Stimulated activated CD4-positive, alpha-beta T cell treated with anti-CD3 and anti-CD28 coated beads, Interleukin-1b, Interleukin-23, amount 100 ng/mL, for 4 hours (primary cell): Measurements from ENCODE around the gene SLC44A1.

Source experiments
- DNase-seq, 2 donors: peaks; one replicate each; pipeline ENCODE4 v3.0.0-alpha.2; 2020; ENCODE audit warnings: low read depth in 2 of 2

Gene SLC44A1

GRCh38 chr9:105466898-105467455 lies 222.5 kb downstream of the SLC44A1 start:
- no peak for DNase-seq

- no peak for DNase-seq
These were observed 224.4 kb downstream of the SLC44A1 start for GRCh38 chr9:105468875-105469274.

DNA sequence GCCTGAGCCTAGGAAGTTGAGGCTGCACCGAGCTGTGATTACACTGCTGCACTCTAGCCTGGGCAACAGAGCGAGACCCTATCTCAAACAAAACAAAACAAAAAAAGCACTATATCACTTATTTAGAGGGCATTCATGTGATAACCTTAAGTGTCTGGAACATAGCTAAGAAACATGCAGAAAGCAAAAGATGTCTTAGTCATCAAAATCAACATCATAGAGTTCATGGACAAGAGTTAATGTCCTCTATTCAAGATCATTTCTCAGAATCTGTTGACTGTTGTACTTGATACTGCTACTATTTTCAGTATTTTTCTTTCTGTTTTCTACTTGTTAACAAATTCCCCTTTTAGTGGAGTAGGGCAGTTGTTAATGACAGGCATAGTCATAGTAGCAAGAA lies 228.8 kb downstream of the SLC44A1 start:
- no peak for DNase-seq

DNA sequence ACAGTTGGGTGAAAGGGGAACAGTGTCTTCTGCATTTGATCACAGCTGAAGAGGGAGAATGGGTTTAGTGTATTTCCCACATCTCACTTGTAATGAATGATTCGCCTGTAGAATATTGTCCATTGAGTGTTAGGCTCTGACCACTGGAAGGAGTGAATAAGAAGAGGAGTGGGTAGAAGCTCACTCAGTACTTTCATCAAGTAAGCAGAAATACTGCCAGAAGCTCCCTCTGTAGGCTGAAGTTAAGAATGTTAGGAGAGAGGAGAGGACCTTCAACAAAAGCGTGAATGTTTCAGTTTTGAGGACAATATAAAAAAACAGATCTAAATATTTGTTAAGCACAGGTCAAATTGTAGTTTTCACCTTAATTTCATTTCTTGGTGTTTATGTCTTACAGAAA lies 230.9 kb downstream of the SLC44A1 start:
- DNase-seq = no peak

- DNase-seq = no peak
These were observed 235.4 kb downstream of the SLC44A1 start for GRCh38 chr9:105479846-105480245.

DNA sequence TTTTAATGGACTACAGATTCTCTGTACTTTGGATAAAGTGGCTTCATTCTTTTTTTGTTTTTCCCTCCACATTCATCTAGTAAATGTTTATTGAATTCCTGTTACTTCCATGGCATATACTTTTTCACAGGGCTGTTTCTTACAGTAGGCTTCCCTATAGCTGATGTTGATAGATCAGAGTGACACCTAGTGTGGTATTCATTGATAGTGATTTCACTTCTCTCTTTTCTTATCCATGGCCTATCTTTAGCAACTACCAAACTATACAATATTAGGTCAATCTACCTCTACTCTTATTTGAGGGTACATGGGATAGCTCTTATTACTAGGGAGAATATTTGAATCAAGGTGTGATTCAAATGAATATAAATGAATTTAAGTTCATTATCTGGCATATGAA lies 239.2 kb downstream of the SLC44A1 start:
- DNase-seq = no peak

DNA sequence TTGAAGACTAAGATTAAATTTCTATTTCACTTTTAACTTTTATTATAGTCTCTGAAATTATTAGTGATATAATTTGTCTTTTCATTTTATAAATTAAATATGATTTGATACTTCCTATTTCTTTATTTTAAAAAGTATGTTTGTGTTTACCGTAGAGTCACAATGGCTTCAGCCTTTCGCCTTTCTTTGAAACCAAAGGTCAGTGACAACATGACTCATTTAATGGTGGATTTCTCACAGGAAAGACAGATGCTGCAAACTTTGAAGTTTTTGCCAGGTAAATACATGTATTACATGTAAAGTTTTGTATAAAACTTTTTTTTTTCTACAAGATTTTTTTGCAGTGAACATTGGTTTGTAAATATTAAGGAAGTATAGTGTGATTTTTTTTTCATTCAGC lies 239.8 kb downstream of the SLC44A1 start:
- no peak for DNase-seq

GRCh38 chr9:105485131-105485530 lies 240.7 kb downstream of the SLC44A1 start:
- no peak for DNase-seq
